Gastrocnemius medialis (tissue), 4 donors: ENCODE results near the gene C5orf47.

Experiments
- CTCF ChIP-seq, 5 experiments: fragments of 450-650 bp in 3 of 5; fragments of 200-600 bp in 2 of 5; sonication (generic) in 2 of 5; IDR thresholded peaks in 4 of 5; conservative IDR thresholded peaks in 1 of 5; 1 replicate in 4 of 5; 2 replicates in 1 of 5; pipeline ENCODE4 v1.5.1; 2016 to 2019; ENCODE audit warnings: antibody characterized with exemption in 5 of 5, mild to moderate bottlenecking in 3 of 5, moderate library complexity in 3 of 5
- POLR2A ChIP-seq, 2 donors: fragments of 450-650 bp; IDR thresholded peaks; one replicate each; pipeline ENCODE4 v1.6.1; 2017; ENCODE audit warnings: antibody characterized with exemption in 2 of 2, mild to moderate bottlenecking in 2 of 2, moderate library complexity in 2 of 2

- TF ChIP-seq CTCF (IDR thresholded peaks at IDR 0.05 in 4 of 5, conservative IDR thresholded peaks at IDR 0.05 in 1 of 5) (no peak), POLR2A (IDR thresholded peaks at IDR 0.05) (no peak)
Observed at GRCh38 chr5:173945160-173945559, 43.8 kb upstream of the C5orf47 start.
